Right lobe of liver (tissue), 6 donors: ENCODE measurements around the gene UHMK1. TPM values are rescaled to one million over a fixed set of nuclear protein-coding genes. Genes with fewer than 3 reads are reported as not detected.
"Not testable (repeated sequence)": the region's sequence is repeated elsewhere in the genome, so short reads cannot be mapped to it uniquely, and the experiment has no call there.

ENCODE experiments used
- ATAC-seq, 4 donors: fragments of 200-7000 bp; cut with Tn5 transposase; one replicate each; pipeline ENCODE4 v1.9.1; 2020; ENCODE audit warnings: mild to moderate bottlenecking in 4 of 4, moderate library complexity in 4 of 4
- DNase-seq, 3 donors: peaks; one replicate each; pipeline ENCODE4 v3.0.0-alpha.2; 2020
- H3K27ac ChIP-seq, 3 donors: fragments of 200-600 bp; one replicate each; pipeline ENCODE4 v1.8.0; 2022
- H3K27me3 ChIP-seq, 2 donors: fragments of 200-600 bp; one replicate each; pipeline ENCODE4 v1.8.0; 2022
- H3K36me3 ChIP-seq, 4 donors: fragments of 200-600 bp; sonication (generic) in 1 of 4; one replicate each; pipeline versions ENCODE4 v1.5.1 to v1.8.0; 2017 to 2022; ENCODE audit warnings: control low read depth in 1 of 4
- H3K4me1 ChIP-seq, 4 donors: fragments of 200-600 bp; sonication (generic) in 1 of 4; one replicate each; pipeline versions ENCODE4 v1.5.1 to v1.8.0; 2017 to 2022; ENCODE audit warnings: control low read depth in 1 of 4
- H3K4me3 ChIP-seq, 3 donors: fragments of 200-600 bp; one replicate each; pipeline ENCODE4 v1.8.0; 2022
- H3K9me3 ChIP-seq, 4 donors: fragments of 200-600 bp; sonication (generic) in 1 of 4; one replicate each; pipeline versions ENCODE4 v1.5.1 to v1.8.0; 2017 to 2022; ENCODE audit warnings: control low read depth in 1 of 4
- CTCF ChIP-seq, 4 donors: fragments of 200-600 bp in 3 of 4; fragments of 450-650 bp in 1 of 4; IDR thresholded peaks; one replicate each; pipeline versions ENCODE4 v1.5.1 to v1.8.0; 2016 to 2022; ENCODE audit warnings: antibody characterized with exemption in 4 of 4, mild to moderate bottlenecking in 2 of 4
- POLR2A ChIP-seq: fragments of 450-650 bp; IDR thresholded peaks from one replicate; pipeline ENCODE4 v1.6.1; 2017; ENCODE audit warnings: antibody characterized with exemption, mild to moderate bottlenecking
- WGBS: methylation state at CpG from one replicate; pipeline ENCODE4 v1.1.6; 2018; ENCODE audit warnings: low coverage, low lambda C conversion rate; ENCODE audit not compliant: insufficient coverage; ENCODE audit errors: missing lambda C conversion rate; 5-methylcytosine and 5-hydroxymethylcytosine counted together
- intact Hi-C, 2 donors: fragments of 100-400 bp; cut with DNase I; formaldehyde crosslinking; loops; one replicate each; pipeline versions ENCODE4 v1.11.2 to v1.14.1; 2022
- total RNA-seq, 6 experiments: library from RNA; depleted of rRNA in 2 of 6; stranded (reverse); fragments of >200 nt in 2 of 6; fragmentation: NEBNext Ultra II Directional in 3 of 6; extraction: Animal tissue kit (Norgen Biotek cat#: 25700) in 3 of 6; gene quantifications; one replicate each; pipeline versions ENCODE4 v1.1.0 to v1.2.4, GENCODE V29; 2016 to 2023
- donor health status: DM: no; HTN: yes; CAD: no.
- donor health status: DM: no; HTN: no; CAD: no.
- donor health status: DM: no; HTN: no; CAD: no.
- donor health status: DM: no; HTN: yes; CAD: no.
- donor health status: DM: no; HTN: yes; CAD: no.

Gene UHMK1
- total RNA-seq, 6 experiments from 2014 or later = 28.8 to 51.6 (median 38.4) TPM

GRCh38 chr1:162570718-162571117, 73.1 kb downstream of the UHMK1 start:
- H3K9me3 ChIP-seq = no peaks in the 10 kb centered on the region
- intact Hi-C loops = no loop called here
- peaks cover 0 to 38% (median 0%) of the 10 kb centered on the region in 4 donors for H3K4me1 ChIP-seq
- H3K27me3 ChIP-seq = no peaks in the 10 kb centered on the region
- no peak overlapping the region for H3K4me3 ChIP-seq
- no peak overlapping the region for H3K27ac ChIP-seq
- peaks cover 0 to 23% (median 3%) of the 10 kb centered on the region in 4 donors for H3K36me3 ChIP-seq
- peak in 3 of 4 donors; percentile 8 to 37 (median 24) for ATAC-seq
- TF ChIP-seq CTCF (IDR thresholded peaks at IDR 0.05) = no peak
- TF ChIP-seq POLR2A = no peak
- WGBS = 83% methylated on average over 1 of the region's 1 CpG
- DNase-seq = no peak

GRCh38 chr1:162571121-162571520, 73.5 kb downstream of the UHMK1 start:
- not testable (repeated sequence) for H3K4me3 ChIP-seq

GRCh38 chr1:162571696-162572095, 74.1 kb downstream of the UHMK1 start:
- Histone ChIP-seq H3K4me3 (no peak overlapping the region), H3K27me3 (no peaks in the 10 kb centered on the region), H3K4me1 (peaks cover 0 to 31% (median 0%) of the 10 kb centered on the region in 4 donors), H3K27ac (no peak overlapping the region), H3K9me3 (no peaks in the 10 kb centered on the region), H3K36me3 (peaks cover 0 to 17% (median 3%) of the 10 kb centered on the region in 4 donors)
- no peak for ATAC-seq
- TF ChIP-seq CTCF (IDR thresholded peaks at IDR 0.05) (no peak), POLR2A (no peak)
- WGBS = 52% methylated on average over 1 of the region's 1 CpG
- intact Hi-C loops = no loop called here
- DNase-seq = no peak

More at GRCh38 chr1:162571121-162571520, 73.5 kb downstream of the UHMK1 start:
- peak in 1 of 4 donors; percentile 9 for ATAC-seq
- WGBS = 54% methylated on average over 6 of the region's 7 CpGs
- intact Hi-C loops, H3K27ac ChIP-seq, H3K27me3 ChIP-seq, H3K9me3 ChIP-seq, DNase-seq: not testable (repeated sequence)
- peaks cover 0 to 22% (median 3%) of the 10 kb centered on the region in 4 donors for H3K36me3 ChIP-seq
- peaks cover 0 to 36% (median 0%) of the 10 kb centered on the region in 4 donors for H3K4me1 ChIP-seq

- no peaks in the 10 kb centered on the region for H3K27me3 ChIP-seq
- no peak for ATAC-seq
- peaks cover 0 to 14% (median 0%) of the 10 kb centered on the region in 4 donors for H3K36me3 ChIP-seq
- intact Hi-C loops = no loop called here
- no peak for DNase-seq
- TF ChIP-seq POLR2A (no peak), CTCF (IDR thresholded peaks at IDR 0.05) (no peak)
- no peak overlapping the region for H3K27ac ChIP-seq
- 100% methylated on average over 1 of the region's 1 CpG for WGBS
- H3K4me3 ChIP-seq = no peak overlapping the region
- H3K4me1 ChIP-seq = peaks cover 0 to 23% (median 0%) of the 10 kb centered on the region in 4 donors
- no peaks in the 10 kb centered on the region for H3K9me3 ChIP-seq
These were observed 75.5 kb downstream of the UHMK1 start for GRCh38 chr1:162573136-162573535.

GRCh38 chr1:162578071-162578700, 80.6 kb downstream of the UHMK1 start:
- H3K4me1 ChIP-seq = no peaks in the 10 kb centered on the region
- no peaks in the 10 kb centered on the region for H3K27me3 ChIP-seq
- H3K27ac ChIP-seq = no peak overlapping the region
- TF ChIP-seq CTCF (IDR thresholded peaks at IDR 0.05) (no peak), POLR2A (no peak)
- intact Hi-C loops = no loop called here
- no peak overlapping the region for H3K4me3 ChIP-seq
- ATAC-seq (peak in 1 of 4 donors; percentile 8), DNase-seq (no peak)
- H3K36me3 ChIP-seq = peaks cover 0 to 45% (median 11%) of the 10 kb centered on the region in 4 donors
- WGBS = 87% methylated on average over 3 of the region's 4 CpGs
- no peaks in the 10 kb centered on the region for H3K9me3 ChIP-seq
